Cardiac ventricle fibroblast (primary cell): ENCODE results near the gene ALG10. TPM values are rescaled to one million over a fixed set of nuclear protein-coding genes. Genes with fewer than 3 reads are reported as not detected.

ENCODE experiments used
- total RNA-seq: library from RNA; depleted of rRNA; stranded (reverse); fragments of >200 nt; gene quantifications from 2 replicates; pipeline ENCODE4 v1.2.3, GENCODE V29; 2015

Gene ALG10
- 3.7 and 6.8 TPM in 2 replicates for total RNA-seq

GRCh38 chr12:34022079-34022830 is at the start of gene ALG10:
TSS of gene ALG10 (plus strand) at chr12:34022496. CDS start at chr12:34022600, 104 bp downstream.

